Measurements from ENCODE around the gene TASOR2.

- TF ChIP-seq POLR2A (IDR thresholded peaks at IDR 0.05; ENCODE audit: low read depth, low read length) (no peak), TAF1 (IDR thresholded peaks at IDR 0.05; ENCODE audit: low read depth, low read length) (no peak), POLR2AphosphoS5 (IDR thresholded peaks at IDR 0.05; ENCODE audit: low read depth, low read length) (no peak), PAX5 (IDR thresholded peaks at IDR 0.05; ENCODE audit: insufficient read depth, low read length, severe bottlenecking) (no peak), SPI1 (IDR thresholded peaks at IDR 0.05; ENCODE audit: low read depth, low read length) (no peak), POU2F2 (IDR thresholded peaks at IDR 0.05; ENCODE audit: low read depth, low read length) (no peak)
These were observed 2.7 kb upstream of the TASOR2 start for GRCh38 chr10:5681930-5682329.
